IPS DF 19.7 (cell line): ENCODE data around the gene VAMP4.
A peak's percentile ranks its signal among the peaks of the same experiment; 100 is the strongest.

Experiments used
- DNase-seq: peaks from one replicate; pipeline ENCODE4 v3.0.0-alpha.2; 2013; ENCODE audit warnings: low read depth, low spot score

Gene VAMP4

GRCh38 chr1:171741872-171742576, at the start of gene VAMP4:
Gene VAMP4 (minus strand): TSS chr1:171742065. CDS start chr1:171738414, 3,651 bp downstream.
- DNase-seq, result peak; percentile 70

- DNase-seq, result no peak
These were observed 48.5 kb upstream of the VAMP4 start for GRCh38 chr1:171790318-171790717.

GRCh38 chr1:171788696-171789095, 46.8 kb upstream of the VAMP4 start:
- no peak for DNase-seq

GRCh38 chr1:171787686-171788480, 46.0 kb upstream of the VAMP4 start:
- no peak for DNase-seq

GRCh38 chr1:171786534-171786933, 44.7 kb upstream of the VAMP4 start:
- DNase-seq, result no peak

- no peak for DNase-seq
These were observed 43.9 kb upstream of the VAMP4 start for GRCh38 chr1:171785766-171786165.

GRCh38 chr1:171784784-171785183, 42.9 kb upstream of the VAMP4 start:
- no peak for DNase-seq

- no peak for DNase-seq
These were observed 42.1 kb upstream of the VAMP4 start for GRCh38 chr1:171783816-171784530.

GRCh38 chr1:171781176-171781875, 39.5 kb upstream of the VAMP4 start, which contains the start of gene METTL13:
Gene METTL13 (plus strand): TSS chr1:171781660. CDS start chr1:171781968, 308 bp downstream.
- peak; percentile 95 for DNase-seq

- DNase-seq, result no peak
These were observed 38.8 kb upstream of the VAMP4 start for GRCh38 chr1:171780583-171781175.

- no peak for DNase-seq
These were observed 30.4 kb upstream of the VAMP4 start for GRCh38 chr1:171772312-171772711.

- no peak for DNase-seq
These were observed 27.9 kb upstream of the VAMP4 start for GRCh38 chr1:171769754-171770153.

GRCh38 chr1:171769171-171769570, 27.3 kb upstream of the VAMP4 start:
- DNase-seq, result no peak

- no peak for DNase-seq
These were observed 21.9 kb upstream of the VAMP4 start for GRCh38 chr1:171763764-171764163.

GRCh38 chr1:171762143-171762563, 20.3 kb upstream of the VAMP4 start:
- no peak for DNase-seq

- DNase-seq, result no peak
These were observed 16.1 kb upstream of the VAMP4 start for GRCh38 chr1:171758011-171758410.

- no peak for DNase-seq
These were observed 15.0 kb upstream of the VAMP4 start for GRCh38 chr1:171756856-171757255.

GRCh38 chr1:171754971-171755370, 13.1 kb upstream of the VAMP4 start:
- no peak for DNase-seq

- no peak for DNase-seq
These were observed 12.5 kb upstream of the VAMP4 start for GRCh38 chr1:171754353-171754705.

GRCh38 chr1:171753685-171754352, 12.0 kb upstream of the VAMP4 start:
- DNase-seq, result no peak

GRCh38 chr1:171753182-171753581, 11.3 kb upstream of the VAMP4 start:
- DNase-seq, result no peak
